ENCODE measurements around the gene IL33. TPM values are rescaled to one million over a fixed set of nuclear protein-coding genes. Genes with fewer than 3 reads are reported as not detected.

The IL33 gene
- polyA plus RNA-seq, 12 donors, result 19.5 to 57.2 (median 31.7) TPM; not detected in 1

DNA sequence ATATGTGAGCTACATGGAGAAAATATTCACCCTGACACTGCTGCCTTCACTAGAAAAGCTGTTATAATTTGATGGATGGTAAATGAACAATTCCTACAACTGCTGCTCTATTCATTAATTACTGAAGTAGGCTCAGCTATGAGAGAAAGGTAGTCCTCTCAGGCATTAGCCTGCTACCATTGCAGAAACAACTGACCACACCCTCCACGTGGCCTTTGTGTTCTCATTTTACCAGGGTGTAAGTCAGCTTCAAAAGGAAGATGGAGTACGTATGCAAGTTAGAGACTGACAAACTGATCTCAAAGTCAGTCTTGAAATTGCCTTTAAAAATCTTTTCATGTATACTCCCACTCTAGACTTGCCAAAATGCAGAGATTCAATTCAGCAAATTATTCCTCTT lies 86.3 kb downstream of the IL33 start:
- DNase-seq, result no peak

DNA sequence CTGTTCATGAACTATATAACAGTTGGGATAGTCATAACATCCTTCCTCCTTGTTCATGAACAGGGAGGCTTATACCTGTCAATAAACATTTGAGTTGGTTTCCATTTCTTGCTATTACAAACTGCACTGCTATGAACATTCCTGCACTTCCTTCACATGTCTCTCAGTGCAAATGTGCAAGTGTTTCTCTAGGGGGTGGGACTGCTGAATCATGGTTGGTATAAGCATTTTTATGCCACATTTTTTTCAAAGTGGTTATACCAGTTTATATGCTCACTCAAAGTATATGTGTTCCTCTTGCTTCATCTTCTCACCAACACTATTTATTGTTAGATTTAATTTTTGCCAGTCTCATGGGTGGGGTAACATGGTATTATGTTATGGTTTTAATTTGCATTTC lies 86.8 kb downstream of the IL33 start:
- no peak for DNase-seq

DNA sequence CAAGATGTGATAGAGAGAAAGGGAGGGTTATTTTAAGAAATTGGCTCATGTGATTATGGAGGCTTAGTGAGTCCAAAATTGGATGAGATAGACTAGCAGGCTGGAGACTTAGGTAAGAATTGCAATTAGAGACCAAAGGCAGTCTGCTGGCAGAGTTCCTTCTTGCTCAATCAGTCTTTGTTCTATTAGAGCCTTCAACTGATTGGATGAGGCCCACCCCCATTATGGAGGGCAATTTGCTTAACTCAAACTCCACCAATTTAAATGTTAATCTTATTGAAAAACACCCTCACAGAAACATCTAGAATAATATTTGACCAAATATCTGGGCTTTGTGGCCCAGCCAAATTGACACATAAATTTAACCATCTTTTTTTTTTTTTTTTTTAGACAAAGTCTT lies 88.6 kb downstream of the IL33 start:
- DNase-seq, result no peak

DNA sequence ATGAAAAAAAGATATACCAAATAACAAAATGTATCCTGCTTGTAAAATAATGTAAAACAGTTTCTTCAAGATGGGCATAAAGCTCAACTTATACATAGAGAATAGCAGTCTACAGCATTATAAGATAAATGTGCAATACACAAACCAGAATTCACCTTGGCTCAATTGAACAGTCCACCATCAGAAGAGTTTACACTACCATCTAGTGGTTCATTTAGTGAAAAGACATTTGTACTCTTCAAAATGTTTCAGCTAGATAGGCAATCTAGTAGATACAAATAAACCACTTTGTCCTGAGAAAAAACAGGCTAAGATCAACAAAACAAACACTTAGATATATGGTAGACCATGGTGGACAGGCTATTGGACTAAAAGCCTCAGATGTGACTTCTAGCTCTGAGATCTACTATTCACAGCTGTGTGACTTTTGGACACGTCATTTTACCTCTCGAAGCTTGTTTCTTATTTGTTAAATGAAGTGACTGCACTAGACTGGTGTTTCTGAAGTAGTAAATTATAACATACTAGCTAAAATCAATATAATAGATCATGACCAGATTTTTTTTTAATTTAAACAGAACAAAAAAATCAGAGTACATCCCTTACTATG lies 90.5 kb downstream of the IL33 start:
- peak; percentile 15 for DNase-seq

Other genes with a start within 250 kb of the IL33 start
- 10 to 100 TPM in 11 of 12 donors, not detected in 1; 15.2 to 23.4 (median 20.2) TPM for gene RANBP6, start 200.2 kb upstream of the IL33 start, polyA plus RNA-seq (ENCODE audit: insufficient read length in 12 of 12)
- gene TPD52L3, start 112.6 kb downstream of the IL33 start, polyA plus RNA-seq (ENCODE audit: insufficient read length in 12 of 12), result not detected
- gene UHRF2, start 197.4 kb downstream of the IL33 start, polyA plus RNA-seq (ENCODE audit: insufficient read length in 12 of 12), result 100 to 1,000 TPM in 1 of 12 donors, 10 to 100 TPM in 11; 27.7 to 257 (median 39.1) TPM

All from muscle of arm (tissue), 12 donors.